Activated gamma-delta T cell treated with Interleukin-2 at 50 U/mL for 16 hours (primary cell): ENCODE results near the gene LCAT.

Source experiments
- DNase-seq: peaks from one replicate; pipeline ENCODE4 v3.0.0-alpha.2; 2020

The LCAT gene

GRCh38 chr16:67909056-67909742 lies 34.7 kb downstream of the LCAT start:
- DNase-seq = no peak

GRCh38 chr16:67907397-67908180 lies 36.3 kb downstream of the LCAT start:
- no peak for DNase-seq

- no peak for DNase-seq
Observed at GRCh38 chr16:67902831-67903230, 41.1 kb downstream of the LCAT start.

- DNase-seq = no peak
Observed at GRCh38 chr16:67901734-67902133, 42.2 kb downstream of the LCAT start.

- no peak for DNase-seq
Observed at GRCh38 chr16:67897231-67897630, 46.7 kb downstream of the LCAT start.

- no peak for DNase-seq
Observed at GRCh38 chr16:67893743-67894399, 50.0 kb downstream of the LCAT start.

GRCh38 chr16:67892899-67893742 lies 50.8 kb downstream of the LCAT start, which contains the start of gene PSKH1:
PSKH1 (plus strand) TSS chr16:67893254; CDS start chr16:67908750, 15,496 bp downstream.
- DNase-seq = peak; percentile 92

GRCh38 chr16:67892375-67892774 lies 51.5 kb downstream of the LCAT start:
- no peak for DNase-seq
